Keratinocyte (primary cell): ENCODE results near the gene ZYG11A. TPM values are rescaled to one million over a fixed set of nuclear protein-coding genes. Genes with fewer than 3 reads are reported as not detected.

Experiments used
- DNase-seq: peaks from one replicate; pipeline ENCODE4 v3.0.0-alpha.2; 2011; ENCODE audit warnings: low read depth, missing footprints, low spot score
- FAIRE-seq: peaks from 2 replicates; lab custom pipeline; 2011; peaks lifted over from hg19 to GRCh38; lab: Jason Lieb, UNC
- H2AFZ ChIP-seq: 2 replicates; pipeline ENCODE4 v1.6.0; 2012; ENCODE audit warnings: low read length, control low read depth, inconsistent platforms; ENCODE audit not compliant: control insufficient read depth
- H3K27ac ChIP-seq: 2 replicates; pipeline ENCODE4 v1.5.1; 2011; ENCODE audit warnings: low read length; ENCODE audit not compliant: control insufficient read depth, insufficient read depth
- H3K27me3 ChIP-seq: 3 replicates; pipeline ENCODE4 v1.6.0; 2011; ENCODE audit warnings: low read length; ENCODE audit not compliant: control insufficient read depth, insufficient read depth; ENCODE audit errors: extremely low read depth
- H3K36me3 ChIP-seq, 2 experiments: 2 replicates in 1 of 2; 3 replicates in 1 of 2; pipeline ENCODE4 v1.5.1; 2011; ENCODE audit warnings: low read length in 2 of 2, mild to moderate bottlenecking in 1 of 2; ENCODE audit not compliant: control insufficient read depth in 2 of 2, insufficient read depth in 2 of 2; ENCODE audit errors: extremely low read depth in 1 of 2
- H3K4me1 ChIP-seq: 3 replicates; pipeline ENCODE4 v1.5.1; 2011; ENCODE audit warnings: low read length; ENCODE audit not compliant: control insufficient read depth, insufficient read depth; ENCODE audit errors: extremely low read depth
- H3K4me2 ChIP-seq: 3 replicates; pipeline ENCODE4 v1.6.0; 2011; ENCODE audit warnings: low read depth, low read length; ENCODE audit not compliant: control insufficient read depth, insufficient read depth; ENCODE audit errors: extremely low read depth
- H3K4me3 ChIP-seq, 3 experiments: fragments of 200-600 bp in 1 of 3; sonication (generic) in 1 of 3; 2 replicates in 2 of 3; 3 replicates in 1 of 3; pipeline ENCODE4 v1.5.1; 2011 to 2016; ENCODE audit warnings: low read length in 3 of 3, mild to moderate bottlenecking in 3 of 3, control low read depth in 2 of 3, inconsistent platforms in 1 of 3, low read depth in 1 of 3, mixed read lengths in 1 of 3, mixed run types in 1 of 3, moderate library complexity in 1 of 3; ENCODE audit not compliant: control insufficient read depth in 2 of 3, insufficient read depth in 2 of 3; ENCODE audit errors: extremely low read depth in 1 of 3
- H3K79me2 ChIP-seq: 2 replicates; pipeline ENCODE4 v1.6.0; 2012; ENCODE audit warnings: low read length; ENCODE audit not compliant: control insufficient read depth, insufficient read depth
- H3K9ac ChIP-seq: 3 replicates; pipeline ENCODE4 v1.6.0; 2011; ENCODE audit warnings: low read length; ENCODE audit not compliant: control insufficient read depth, insufficient read depth; ENCODE audit errors: extremely low read depth
- H3K9me1 ChIP-seq: 3 replicates; pipeline ENCODE4 v1.6.0; 2011; ENCODE audit warnings: low read length; ENCODE audit not compliant: control insufficient read depth, insufficient read depth; ENCODE audit errors: extremely low read depth
- H3K9me3 ChIP-seq: 2 replicates; pipeline ENCODE4 v1.5.1; 2012; ENCODE audit warnings: low read depth, low read length; ENCODE audit not compliant: control insufficient read depth
- H4K20me1 ChIP-seq: 3 replicates; pipeline ENCODE4 v1.6.0; 2011; ENCODE audit warnings: low read length; ENCODE audit not compliant: control insufficient read depth, insufficient read depth; ENCODE audit errors: extremely low read depth
- CTCF ChIP-seq, 3 experiments: IDR thresholded peaks in 1 of 3; conservative IDR thresholded peaks in 1 of 3; optimal IDR thresholded peaks in 1 of 3; 2 replicates in 2 of 3; 3 replicates in 1 of 3; pipeline versions ENCODE3 to v1.5.1; 2011; ENCODE audit warnings: low read length in 3 of 3, mild to moderate bottlenecking in 3 of 3, moderate library complexity in 2 of 3, control low read depth in 1 of 3, inconsistent platforms in 1 of 3; ENCODE audit not compliant: insufficient read depth in 2 of 3; ENCODE audit errors: extremely low read depth in 1 of 3
- EZH2 ChIP-seq: IDR thresholded peaks from one replicate; pipeline ENCODE4 v1.6.1; 2012; ENCODE audit warnings: inconsistent platforms, mild to moderate bottlenecking, low read length, moderate library complexity
- dilution Hi-C: fragments of 300-500 bp; cut with MboI; formaldehyde crosslinking; loops from one replicate; pipeline ENCODE4 v1.7.0; 2020; ENCODE audit warnings: low sequenced_read_pairs; ENCODE audit not compliant: extremely low pct_ligation_motif_present
- polyA plus RNA-seq, 5 experiments: library from polyadenylated mRNA; depleted of rRNA in 3 of 5; stranded (reverse) in 3 of 5; stranded (forward) in 1 of 5; unstranded in 1 of 5; fragments of >200 nt; gene quantifications; 1 replicate in 1 of 5; 2 replicates in 3 of 5; 3 replicates in 1 of 5; pipeline versions ENCODE4 v1.2.1 to v1.2.3, GENCODE V29; 2011 to 2012; ENCODE audit warnings: missing spikeins in 2 of 5, low read depth in 1 of 5, low replicate concordance in 1 of 5

The ZYG11A gene
- polyA plus RNA-seq, 1 donor (not counting 4 experiments of a cell fraction or from before 2014, with no cell fraction given), result 0.64 TPM

GRCh38 chr1:52848423-52848822, 5.9 kb downstream of the ZYG11A start:
- DNase-seq (no peak), FAIRE-seq (no peak)
- no peak overlapping the region for H3K4me2 ChIP-seq
- no peaks in the 10 kb centered on the region for H3K36me3 ChIP-seq
- H4K20me1 ChIP-seq, result no peaks in the 10 kb centered on the region
- H3K4me1 ChIP-seq, result no peaks in the 10 kb centered on the region
- H3K79me2 ChIP-seq, result no peaks in the 10 kb centered on the region
- H3K27me3 ChIP-seq, result peaks cover 7% of the 10 kb centered on the region
- TF ChIP-seq EZH2 (no peak), CTCF (optimal IDR thresholded peaks at IDR 0.05 in 1 of 3, IDR thresholded peaks at IDR 0.05 in 1 of 3, conservative IDR thresholded peaks at IDR 0.05 in 1 of 3; ENCODE audit: extremely low read depth in 1 of 3, insufficient read depth in 2 of 3, low read length in 3 of 3) (no peak)
- dilution Hi-C loops, result no loop called here
- H3K9me3 ChIP-seq, result no peaks in the 10 kb centered on the region
- no peak overlapping the region for H3K9ac ChIP-seq
- H3K9me1 ChIP-seq, result no peaks in the 10 kb centered on the region
- H2AFZ ChIP-seq, result no peak overlapping the region
- H3K27ac ChIP-seq, result no peak overlapping the region
- H3K4me3 ChIP-seq, result no peak overlapping the region

- H4K20me1 ChIP-seq, result no peaks in the 10 kb centered on the region
- dilution Hi-C loops, result no loop called here
- no peak for TF ChIP-seq EZH2
- TF ChIP-seq CTCF (optimal IDR thresholded peaks at IDR 0.05 in 1 of 3, IDR thresholded peaks at IDR 0.05 in 1 of 3, conservative IDR thresholded peaks at IDR 0.05 in 1 of 3; ENCODE audit: extremely low read depth in 1 of 3, insufficient read depth in 2 of 3, low read length in 3 of 3), result no peak
- H3K4me2 ChIP-seq, result no peak overlapping the region
- H3K9me1 ChIP-seq, result no peaks in the 10 kb centered on the region
- no peak for FAIRE-seq
- no peaks in the 10 kb centered on the region for H3K9me3 ChIP-seq
- no peak overlapping the region for H2AFZ ChIP-seq
- DNase-seq, result no peak
- no peaks in the 10 kb centered on the region for H3K36me3 ChIP-seq
- H3K27me3 ChIP-seq, result no peaks in the 10 kb centered on the region
- no peak overlapping the region for H3K4me3 ChIP-seq
- H3K4me1 ChIP-seq, result peaks cover 2% of the 10 kb centered on the region
- no peaks in the 10 kb centered on the region for H3K79me2 ChIP-seq
- H3K9ac ChIP-seq, result no peak overlapping the region
- H3K27ac ChIP-seq, result no peak overlapping the region
These were observed 8.4 kb downstream of the ZYG11A start for GRCh38 chr1:52850951-52851350.
